HG03103 (cell line): ENCODE data around the gene CD163L1.

Experiments
- ATAC-seq: cut with Tn5 transposase; IDR thresholded peaks from one replicate; pipeline ENCODE4 v1.9.1; 2021; ENCODE audit warnings: low read depth; ENCODE audit not compliant: unreplicated experiment

The CD163L1 gene

DNA sequence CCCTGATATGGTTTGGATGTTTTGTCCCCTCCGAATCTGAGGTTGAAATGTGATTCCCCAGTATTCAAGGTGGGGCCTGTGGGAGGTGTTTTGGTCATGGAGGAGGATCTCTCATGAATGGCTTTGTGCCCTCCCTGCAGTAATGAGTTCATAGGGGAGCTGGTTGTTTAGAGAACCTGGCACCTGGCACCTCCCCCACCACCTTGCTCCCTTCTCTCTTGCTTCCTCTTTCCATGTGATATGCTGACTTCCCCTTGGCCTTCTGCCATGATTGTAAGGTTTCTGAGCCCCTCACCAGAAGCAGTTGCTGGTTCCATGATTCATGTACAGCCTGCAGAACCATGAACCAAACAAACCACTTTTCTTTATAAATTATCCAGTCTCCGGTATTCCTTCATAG lies 32.6 kb downstream of the CD163L1 start:
- no peak for ATAC-seq

DNA sequence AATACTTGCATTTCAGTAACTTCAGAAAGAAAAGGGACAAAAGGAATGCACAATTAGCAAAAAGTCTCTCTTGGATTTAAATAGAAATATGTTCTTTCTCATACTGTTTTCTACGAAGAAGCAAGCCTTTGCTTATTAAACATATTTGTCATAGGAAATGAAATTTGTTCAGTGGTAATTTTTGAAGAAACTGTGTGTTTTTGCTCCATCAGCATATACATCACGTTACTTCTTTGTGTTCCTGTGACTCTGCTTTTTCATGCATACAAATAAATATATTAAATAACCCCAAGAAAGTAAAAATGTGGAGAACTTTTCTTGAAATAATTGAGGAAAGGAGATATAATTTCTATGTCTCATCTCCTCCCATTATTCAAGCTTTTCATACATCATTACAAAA lies 39.7 kb downstream of the CD163L1 start:
- ATAC-seq = no peak

DNA sequence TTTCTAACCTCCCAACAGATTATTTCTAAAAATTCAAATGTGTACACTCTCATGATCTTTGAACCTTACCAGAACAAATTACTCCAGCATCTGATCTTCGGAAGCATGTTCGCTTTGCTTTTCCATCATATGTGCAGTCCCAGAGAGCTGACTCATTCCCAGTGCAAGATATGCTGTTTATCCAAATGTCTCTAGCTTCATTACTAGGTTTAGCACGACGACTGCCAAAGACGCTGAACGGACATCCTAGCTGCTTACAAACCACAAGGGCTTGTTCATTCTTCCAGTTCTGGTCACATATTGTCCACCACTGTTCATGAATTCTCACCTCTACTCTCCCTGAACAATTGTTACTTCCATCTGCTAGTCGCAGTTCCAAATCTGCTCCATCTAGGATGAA lies 40.5 kb downstream of the CD163L1 start:
- ATAC-seq = no peak

DNA sequence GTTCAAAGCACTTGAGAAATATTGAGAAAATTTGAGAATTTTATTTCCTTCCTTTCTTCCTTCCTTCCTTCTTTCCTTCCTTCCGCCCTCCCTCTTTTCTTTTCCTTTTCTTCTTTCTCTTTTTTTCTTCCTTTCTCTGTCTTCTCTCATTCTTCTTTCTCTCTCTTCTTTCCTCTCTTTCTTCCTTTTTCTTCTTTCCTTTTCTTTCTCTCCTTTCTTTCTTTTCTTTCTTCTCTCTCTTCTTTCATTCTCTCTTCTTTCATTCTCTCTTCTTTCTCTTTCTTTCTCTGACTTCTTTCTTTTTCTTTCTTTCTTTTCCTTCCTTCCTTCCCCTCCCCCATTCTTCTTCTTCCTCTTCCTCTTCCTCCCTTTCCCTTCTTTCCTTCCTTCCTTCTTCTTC lies 44.9 kb downstream of the CD163L1 start:
- no peak for ATAC-seq

DNA sequence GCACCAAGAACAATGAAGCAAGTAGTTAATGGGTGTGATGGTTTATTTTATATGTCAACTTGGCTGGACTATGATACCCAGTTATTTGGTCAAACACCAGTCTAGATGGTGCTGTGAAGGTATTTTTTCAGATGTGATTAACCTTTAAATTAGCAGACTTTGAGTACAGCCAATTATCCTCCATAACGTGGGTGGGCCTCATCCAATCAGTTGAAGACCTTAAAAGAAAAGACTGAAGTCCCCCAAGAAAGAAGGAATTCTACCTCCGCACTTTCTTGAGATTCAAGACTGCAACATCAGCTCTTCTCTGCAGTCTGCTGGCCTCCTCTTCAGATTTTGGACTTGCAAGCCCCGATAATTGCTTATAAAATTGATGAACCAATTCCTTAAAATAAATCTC lies 47.5 kb downstream of the CD163L1 start:
- ATAC-seq = no peak

DNA sequence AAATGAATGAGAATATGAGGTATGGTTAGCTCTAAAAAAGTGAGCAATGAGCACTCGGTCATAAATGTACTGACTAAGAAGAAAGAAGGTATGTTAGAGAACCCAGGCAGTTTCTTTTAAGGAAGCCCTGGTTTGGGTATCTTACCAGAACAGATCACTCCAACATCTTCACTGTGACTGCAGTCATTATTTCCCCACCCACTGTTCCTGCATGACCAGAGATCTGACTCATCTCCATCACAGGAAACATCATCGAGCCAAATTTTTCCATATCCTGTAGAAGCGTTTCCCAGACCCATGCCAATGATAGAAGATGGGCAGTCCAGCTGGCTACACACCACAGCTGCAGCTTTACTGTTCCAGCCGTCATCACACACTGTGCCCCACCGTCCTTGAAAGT lies 48.0 kb downstream of the CD163L1 start:
- ATAC-seq = no peak

DNA sequence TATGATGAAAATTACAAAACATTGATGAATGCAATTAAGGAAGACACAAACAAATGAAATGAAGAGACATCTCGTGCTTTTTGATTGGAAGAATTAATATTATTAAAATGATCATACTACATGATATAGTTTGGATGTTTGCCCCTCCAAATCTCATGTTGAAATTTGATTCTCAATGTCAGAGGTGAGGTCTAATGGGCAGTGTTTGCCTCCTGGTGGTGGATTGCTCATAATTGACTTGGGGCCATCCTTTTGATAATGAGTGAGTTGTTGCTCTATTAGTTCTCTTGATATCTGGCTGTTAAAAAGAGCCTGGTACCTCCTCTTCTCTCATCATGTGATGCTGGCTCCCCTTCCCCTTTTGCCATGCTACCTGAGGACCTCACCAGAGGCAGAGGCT lies 56.7 kb downstream of the CD163L1 start:
- no peak for ATAC-seq

DNA sequence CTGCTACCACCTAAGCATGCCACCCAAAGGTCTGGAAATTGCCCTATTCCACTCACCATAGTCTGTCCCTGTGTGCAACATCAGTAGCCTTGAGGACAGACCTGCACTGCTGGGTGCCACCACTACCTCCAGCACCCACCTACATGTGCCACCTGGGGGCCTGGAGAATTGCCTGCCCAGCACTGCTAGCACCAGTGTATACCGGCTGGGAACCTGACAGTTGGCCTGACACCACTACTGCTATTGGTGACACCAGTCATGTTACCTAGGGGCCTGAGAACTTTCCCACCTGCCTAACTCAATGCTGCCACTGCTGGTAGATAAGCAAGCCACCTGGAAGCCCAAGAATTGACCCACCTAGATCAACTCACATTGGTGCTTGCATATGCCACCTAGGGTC lies 60.8 kb downstream of the CD163L1 start:
- no peak for ATAC-seq

DNA sequence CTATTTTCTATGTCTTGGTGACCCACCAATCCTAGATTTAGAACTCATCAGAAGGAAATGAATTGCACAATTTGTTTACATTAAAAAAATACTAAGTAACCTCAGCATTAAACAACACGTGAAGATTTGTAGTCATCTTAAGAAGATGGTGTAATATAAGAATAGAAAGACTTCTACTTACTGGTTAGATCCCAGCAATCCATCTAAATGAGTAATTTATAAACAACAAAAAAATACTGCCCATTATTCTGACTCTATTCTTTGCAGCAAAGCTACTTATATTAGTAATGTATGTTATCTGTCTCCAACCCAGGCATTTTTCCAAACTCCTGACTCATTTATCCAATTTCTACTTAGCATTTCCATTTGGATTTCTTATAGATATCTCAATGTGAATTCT lies 67.8 kb downstream of the CD163L1 start:
- no peak for ATAC-seq

DNA sequence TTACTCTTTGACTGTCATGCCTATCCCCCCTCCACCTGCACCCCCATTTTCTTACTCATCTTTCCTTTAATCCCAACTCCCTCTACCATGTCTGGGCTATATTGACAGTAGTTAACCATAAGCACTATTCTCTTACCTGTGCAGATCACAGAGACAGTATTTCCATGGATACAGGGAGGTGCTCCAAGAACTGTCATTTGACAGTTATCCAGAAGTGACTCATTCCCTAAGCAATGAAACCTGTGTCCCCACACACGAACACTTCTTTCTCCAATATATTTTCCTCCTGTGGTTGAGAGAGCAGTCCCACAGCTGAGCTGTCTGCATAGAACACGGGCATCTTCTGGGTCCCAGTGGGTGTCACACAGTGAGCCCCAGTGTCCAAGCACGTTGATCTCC lies 68.8 kb downstream of the CD163L1 start:
- ATAC-seq = no peak

DNA sequence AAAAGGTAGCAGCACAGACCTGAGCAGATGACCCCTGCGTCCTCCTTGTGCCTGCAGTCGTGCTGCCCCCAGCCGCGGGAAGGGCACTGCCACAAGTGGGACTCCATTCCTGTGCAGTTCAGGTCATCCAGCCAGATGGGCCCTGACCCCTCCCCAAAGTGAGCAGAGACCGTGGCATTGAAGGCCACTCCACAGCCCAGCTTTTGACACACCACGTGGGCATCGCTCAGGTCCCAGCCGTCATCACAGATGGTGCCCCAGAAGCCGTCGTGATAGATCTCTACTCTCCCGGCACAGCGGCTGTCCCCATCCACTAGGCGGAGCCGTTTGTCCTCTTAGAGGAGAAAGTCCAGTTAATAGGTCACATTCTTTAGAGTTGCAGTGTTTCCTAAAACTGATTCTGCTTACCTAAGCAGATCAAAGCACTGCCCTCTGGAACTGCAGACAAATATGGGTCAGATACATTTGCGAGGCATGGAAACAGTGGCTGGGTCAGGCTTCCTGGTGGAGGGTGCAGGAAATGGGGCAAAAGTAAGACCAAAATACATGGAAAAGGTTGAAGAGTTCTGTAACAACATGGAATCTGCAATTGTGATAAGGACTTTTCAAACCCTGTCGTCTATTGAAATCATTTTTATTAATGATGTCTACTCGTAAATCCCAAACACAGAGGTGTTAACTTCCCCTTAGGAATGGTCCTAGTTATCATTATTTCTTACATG lies 69.4 kb downstream of the CD163L1 start:
- ATAC-seq = no peak

DNA sequence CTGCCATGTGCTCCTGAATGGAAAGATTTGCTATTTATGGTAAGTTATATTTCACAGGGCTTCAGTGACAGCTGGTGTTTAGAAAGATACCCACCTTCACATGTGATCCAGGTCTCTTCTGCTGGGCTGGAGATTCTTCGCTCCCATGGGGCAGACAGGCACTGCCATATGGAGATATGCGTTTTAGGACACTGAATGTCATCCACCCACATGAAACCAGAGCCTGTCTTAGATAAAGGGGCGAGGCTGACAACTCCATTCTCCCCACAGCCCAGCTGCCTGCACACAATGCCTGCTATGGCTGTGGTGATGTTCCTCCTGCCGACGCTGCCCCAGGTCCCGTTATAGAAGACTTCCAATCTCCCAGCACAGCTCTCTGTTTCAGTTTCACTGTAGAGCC lies 70.7 kb downstream of the CD163L1 start:
- ATAC-seq = no peak

DNA sequence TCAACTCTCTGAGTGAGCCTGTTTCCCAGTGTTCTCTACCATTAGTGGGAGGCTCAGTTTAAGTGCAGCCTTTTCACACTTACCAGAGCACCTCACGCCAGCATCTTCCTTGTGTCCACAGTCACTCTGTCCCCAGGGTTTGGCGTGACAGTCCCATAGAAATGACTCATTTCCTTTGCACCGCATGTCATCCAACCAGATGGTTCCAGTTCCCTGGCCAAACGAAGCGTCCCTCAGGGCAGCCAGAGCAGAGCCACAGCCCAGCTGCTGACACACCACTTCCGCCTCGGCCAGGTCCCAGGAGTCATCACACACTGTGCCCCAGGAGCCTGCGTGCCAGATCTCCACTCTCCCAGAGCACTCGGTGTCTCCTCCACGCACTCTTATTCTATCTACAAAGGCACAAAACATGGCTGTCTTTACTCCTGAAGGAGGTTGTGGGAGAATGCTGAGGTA lies 74.7 kb downstream of the CD163L1 start:
- no peak for ATAC-seq

DNA sequence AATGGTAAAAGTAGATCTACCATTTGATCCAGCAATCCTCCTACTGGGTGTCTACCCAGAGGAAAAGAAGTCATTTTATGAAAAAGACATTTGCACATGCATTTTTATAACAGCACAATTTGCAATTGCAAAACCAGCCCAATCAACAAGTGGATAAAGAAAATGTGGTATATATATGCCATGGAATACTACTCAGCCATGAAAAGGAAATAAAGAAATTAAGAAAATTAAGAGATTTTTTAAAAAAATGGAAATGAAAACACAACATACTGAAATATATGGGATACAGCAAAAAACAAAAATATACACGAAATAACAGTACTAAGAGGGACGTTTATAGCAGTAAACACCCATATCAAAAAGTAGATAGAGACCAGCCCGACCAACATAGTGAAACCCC lies 81.2 kb downstream of the CD163L1 start:
- ATAC-seq = no peak

DNA sequence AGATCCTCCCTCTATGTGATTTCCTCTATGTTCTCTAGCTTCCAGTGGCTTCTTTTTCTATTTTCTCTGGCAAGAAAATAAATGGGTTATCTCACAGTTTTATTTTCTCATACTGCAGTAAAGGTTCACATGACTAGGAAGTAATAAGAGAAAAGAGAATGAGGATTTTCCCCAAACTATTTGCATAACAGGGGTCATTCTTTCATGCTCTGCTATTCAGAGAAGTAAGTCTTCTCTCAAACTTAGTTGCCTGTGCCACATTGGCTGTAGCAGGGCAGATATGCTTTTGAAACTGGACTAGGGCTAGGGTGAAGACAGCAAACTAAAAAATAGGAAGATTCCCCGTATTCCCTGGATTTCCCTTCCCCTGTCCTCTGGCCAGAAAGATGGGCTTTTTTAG lies 82.7 kb downstream of the CD163L1 start:
- ATAC-seq = no peak

DNA sequence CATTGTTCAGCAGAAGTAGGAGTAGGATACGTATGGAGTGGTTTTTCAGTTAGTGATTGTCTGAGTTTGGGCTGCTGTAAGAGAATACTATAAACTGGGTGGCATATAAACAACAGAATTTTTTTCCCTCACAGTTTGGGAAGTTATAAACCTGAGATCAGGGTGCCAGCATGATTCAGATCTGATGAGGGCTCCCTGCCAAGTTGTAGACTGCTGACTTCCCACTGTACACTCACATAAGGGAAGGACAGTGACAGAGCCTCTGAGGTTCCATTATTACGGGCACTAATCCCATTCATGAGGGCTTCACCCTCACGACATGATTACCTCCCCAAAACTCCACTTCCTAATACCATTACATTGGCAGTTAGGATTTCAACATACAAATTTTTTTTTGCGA lies 89.4 kb downstream of the CD163L1 start:
- ATAC-seq = no peak

DNA sequence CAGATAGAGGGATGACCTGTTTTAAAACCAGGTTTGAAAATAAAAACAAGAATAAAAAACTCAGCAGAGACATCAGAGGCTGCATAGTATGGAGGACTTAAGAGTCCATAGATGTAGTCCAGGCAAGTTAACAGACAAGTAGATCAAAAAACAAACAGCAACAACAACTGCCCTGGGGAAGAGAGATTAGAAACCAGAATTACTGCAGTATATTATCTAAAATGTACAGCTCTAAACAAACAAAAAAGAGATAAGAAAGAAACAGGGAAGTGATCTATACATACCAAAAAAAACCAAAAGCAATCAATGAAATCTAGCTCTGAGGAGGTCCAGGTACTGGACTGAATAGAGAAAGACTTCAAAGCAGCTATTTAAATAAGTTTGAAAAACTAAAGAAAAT lies 91.3 kb downstream of the CD163L1 start:
- ATAC-seq = no peak

DNA sequence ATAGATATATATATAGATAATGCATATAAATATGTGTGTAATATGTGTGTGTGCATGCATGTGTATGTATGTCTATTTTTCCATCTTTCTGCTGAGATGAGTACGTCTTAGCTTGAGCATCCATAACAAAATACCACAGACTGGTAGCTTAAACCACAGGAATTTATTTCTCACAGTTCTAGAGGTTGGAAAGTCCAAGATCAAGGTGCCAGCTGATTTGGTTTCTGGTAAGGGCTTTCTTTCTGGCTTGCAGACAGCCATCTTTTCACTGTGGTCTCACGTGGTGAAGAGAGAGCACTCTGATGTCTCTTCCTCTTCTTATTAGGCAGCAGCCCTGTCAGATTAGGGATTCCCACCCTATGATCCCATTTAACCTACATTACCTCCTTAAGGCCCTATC lies 92.8 kb downstream of the CD163L1 start:
- ATAC-seq = no peak

DNA sequence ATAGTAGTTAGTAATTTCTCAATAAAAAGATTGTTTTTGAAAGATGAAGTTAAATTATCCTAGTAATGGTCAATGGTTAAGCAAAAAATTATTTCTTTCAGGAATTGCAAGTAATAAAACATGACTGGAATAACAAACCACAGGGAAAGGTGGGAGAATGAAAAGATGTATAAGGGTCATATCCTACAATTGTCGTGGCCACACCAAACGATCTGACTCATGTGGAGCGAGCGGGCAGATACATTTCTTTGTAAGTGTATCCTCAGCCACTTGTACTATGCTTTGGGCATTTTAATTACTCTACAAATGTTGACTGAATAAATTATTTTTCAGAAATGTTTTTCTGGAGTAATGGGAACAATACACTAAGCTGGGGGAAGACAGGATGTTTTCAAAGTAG lies 94.5 kb downstream of the CD163L1 start:
- no peak for ATAC-seq

DNA sequence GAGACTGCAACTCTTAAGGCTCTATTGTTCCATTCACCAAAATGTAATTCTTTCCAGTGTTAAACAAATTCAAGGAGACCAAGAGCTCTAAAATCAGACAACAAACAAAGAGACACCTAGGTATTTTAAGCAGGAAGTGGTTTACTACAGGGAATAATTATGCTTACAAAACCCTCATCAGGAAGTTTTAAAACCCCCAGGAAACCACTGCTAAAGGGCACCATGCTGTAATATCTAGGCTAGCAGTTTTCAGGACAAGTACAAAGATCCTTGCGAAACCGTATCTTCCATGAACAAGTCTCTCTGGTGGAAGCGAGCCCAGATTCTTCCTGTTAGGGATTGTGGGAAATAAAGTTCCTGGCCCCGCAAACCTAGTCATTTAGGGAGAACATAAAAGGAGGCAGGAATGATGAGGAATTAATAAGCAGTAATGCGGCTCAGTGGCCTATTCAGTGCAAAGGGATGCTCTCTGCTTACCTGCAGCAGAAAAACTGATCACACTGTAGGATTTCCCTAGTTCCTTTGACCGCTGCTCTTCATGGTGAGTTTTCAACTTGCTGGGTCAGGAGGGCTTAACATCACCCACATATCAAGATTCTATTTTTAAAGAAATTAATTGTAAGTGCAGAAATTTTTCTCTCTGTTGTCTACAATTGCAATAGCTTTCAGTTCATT lies 97.3 kb downstream of the CD163L1 start:
- ATAC-seq = no peak

DNA sequence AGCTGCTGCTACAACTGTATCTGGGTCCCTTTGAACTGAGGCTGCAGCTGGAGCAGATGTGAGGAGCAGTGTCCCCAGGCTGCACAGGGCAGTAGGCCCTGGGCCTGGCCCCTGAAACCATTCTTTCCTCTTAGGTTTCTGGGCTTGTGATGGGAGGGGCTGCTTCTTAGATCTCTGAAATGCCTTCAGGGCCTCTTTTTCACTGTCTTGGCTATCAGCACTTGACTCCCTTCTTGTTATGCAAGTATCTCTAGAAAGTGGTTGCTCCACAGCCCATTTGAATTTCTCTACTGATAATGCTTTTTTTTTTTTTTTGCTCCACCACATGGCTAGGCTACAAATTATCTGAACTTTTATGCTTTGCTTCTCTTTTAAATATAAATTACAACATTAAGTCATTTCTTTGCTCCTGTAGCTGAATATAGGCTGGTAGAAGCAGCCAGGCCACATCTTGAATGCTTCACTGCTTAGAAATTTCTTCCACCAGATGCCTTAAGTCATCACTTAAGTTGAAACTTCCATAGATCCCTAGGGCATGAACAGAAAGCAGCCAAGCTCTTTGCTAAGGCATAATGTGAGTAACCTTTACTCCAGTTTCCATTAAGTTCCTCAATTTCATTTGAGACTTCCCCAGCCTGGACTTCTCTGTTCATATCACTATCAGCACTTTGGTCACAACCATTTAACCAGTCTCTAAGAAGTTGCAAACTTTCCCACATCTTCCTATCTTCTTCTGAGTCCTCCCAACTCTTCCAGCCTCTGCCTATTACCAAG lies 98.9 kb downstream of the CD163L1 start:
- no peak for ATAC-seq

DNA sequence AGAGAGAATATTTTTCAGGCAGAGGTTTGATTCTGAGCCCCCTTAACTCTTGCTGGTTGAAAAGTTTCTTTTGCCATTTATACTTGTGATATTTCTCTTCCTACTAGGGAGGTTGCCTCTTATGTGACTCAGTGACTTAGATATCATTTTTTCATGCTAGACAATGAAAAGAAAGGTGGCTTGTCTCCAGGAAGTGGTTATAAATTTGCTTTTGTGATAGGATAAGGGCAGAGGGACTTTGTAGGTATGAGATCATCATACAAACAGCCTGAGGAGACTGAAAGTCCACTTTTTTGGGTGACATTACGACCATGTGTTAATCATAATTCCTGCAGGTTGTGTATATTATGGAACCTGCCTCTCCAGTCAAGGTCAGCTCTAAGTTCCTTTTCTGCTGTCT lies 104.3 kb downstream of the CD163L1 start:
- ATAC-seq = no peak
